Mesothelial cell of epicardium (in vitro differentiated cells): Measurements from ENCODE around the gene TM9SF2. TPM values are rescaled to one million over a fixed set of nuclear protein-coding genes. Genes with fewer than 3 reads are reported as not detected.

Source experiments
- DNase-seq, 2 experiments: peaks; one replicate each; pipeline ENCODE4 v3.0.0; 2021; ENCODE audit warnings: low spot score in 2 of 2; ENCODE audit not compliant: unreplicated experiment in 2 of 2
- H3K27ac Mint-ChIP-seq: 2 replicates; pipeline ENCODE4 v1.8.0; 2021; ENCODE audit warnings: mixed read lengths
- H3K27me3 Mint-ChIP-seq: 2 replicates; pipeline ENCODE4 v1.8.0; 2021; ENCODE audit warnings: low read depth, mixed read lengths
- H3K36me3 Mint-ChIP-seq: 2 replicates; pipeline ENCODE4 v1.8.0; 2021; ENCODE audit warnings: mixed read lengths
- H3K4me1 Mint-ChIP-seq: 2 replicates; pipeline ENCODE4 v1.8.0; 2021; ENCODE audit warnings: mixed read lengths
- H3K4me3 Mint-ChIP-seq: 2 replicates; pipeline ENCODE4 v1.8.0; 2021; ENCODE audit warnings: mild to moderate bottlenecking, moderate library complexity, mixed read lengths
- H3K9me3 Mint-ChIP-seq: 2 replicates; pipeline ENCODE4 v1.8.0; 2021; ENCODE audit warnings: mixed read lengths
- CTCF ChIP-seq: fragments of 200-600 bp; sonication (generic); IDR thresholded peaks from one replicate; pipeline ENCODE4 v1.5.0; 2021; ENCODE audit warnings: antibody characterized with exemption; ENCODE audit not compliant: unreplicated experiment
- total RNA-seq: library from RNA; stranded (reverse); gene quantifications from 3 replicates; pipeline ENCODE4 v1.2.1, GENCODE V29; 2021

Gene TM9SF2
- total RNA-seq, 1 donor from 2014 or later, result 106 TPM

GRCh38 chr13:99523838-99524237 is 22.6 kb downstream of the TM9SF2 start:
- Mint-ChIP-seq H3K27ac (no peak overlapping the region), H3K36me3 (peaks cover 37% of the 10 kb centered on the region), H3K4me1 (no peaks in the 10 kb centered on the region), H3K4me3 (no peak overlapping the region), H3K9me3 (no peaks in the 10 kb centered on the region), H3K27me3 (no peaks in the 10 kb centered on the region)
- no peak for TF ChIP-seq CTCF
- DNase-seq, result no peak

GRCh38 chr13:99525967-99526366 is 24.7 kb downstream of the TM9SF2 start:
- Mint-ChIP-seq H3K9me3 (no peaks in the 10 kb centered on the region), H3K4me3 (no peak overlapping the region), H3K36me3 (peaks cover 37% of the 10 kb centered on the region), H3K4me1 (no peaks in the 10 kb centered on the region), H3K27me3 (no peaks in the 10 kb centered on the region), H3K27ac (no peak overlapping the region)
- DNase-seq, result no peak
- no peak for TF ChIP-seq CTCF

GRCh38 chr13:99526549-99526948 is 25.3 kb downstream of the TM9SF2 start:
- Mint-ChIP-seq H3K27ac (no peak overlapping the region), H3K27me3 (no peaks in the 10 kb centered on the region), H3K36me3 (peaks cover 34% of the 10 kb centered on the region), H3K4me1 (no peaks in the 10 kb centered on the region), H3K4me3 (no peak overlapping the region), H3K9me3 (no peaks in the 10 kb centered on the region)
- no peak for DNase-seq
- TF ChIP-seq CTCF, result no peak

GRCh38 chr13:99527301-99527700 is 26.0 kb downstream of the TM9SF2 start:
- TF ChIP-seq CTCF, result no peak
- no peak for DNase-seq
- Mint-ChIP-seq H3K9me3 (no peaks in the 10 kb centered on the region), H3K36me3 (peaks cover 36% of the 10 kb centered on the region), H3K4me3 (no peak overlapping the region), H3K27me3 (no peaks in the 10 kb centered on the region), H3K4me1 (no peaks in the 10 kb centered on the region), H3K27ac (no peak overlapping the region)

GRCh38 chr13:99528547-99528946 is 27.3 kb downstream of the TM9SF2 start:
- H3K27me3 Mint-ChIP-seq, result no peaks in the 10 kb centered on the region
- no peak overlapping the region for H3K4me3 Mint-ChIP-seq
- H3K36me3 Mint-ChIP-seq, result peaks cover 29% of the 10 kb centered on the region
- H3K9me3 Mint-ChIP-seq, result no peaks in the 10 kb centered on the region
- no peaks in the 10 kb centered on the region for H3K4me1 Mint-ChIP-seq
- DNase-seq, result no peak
- H3K27ac Mint-ChIP-seq, result no peak overlapping the region
- no peak for TF ChIP-seq CTCF

GRCh38 chr13:99536023-99536422 is 34.8 kb downstream of the TM9SF2 start:
- Mint-ChIP-seq H3K27me3 (no peaks in the 10 kb centered on the region), H3K4me1 (no peaks in the 10 kb centered on the region), H3K36me3 (peaks cover 21% of the 10 kb centered on the region), H3K9me3 (no peaks in the 10 kb centered on the region), H3K4me3 (no peak overlapping the region), H3K27ac (no peak overlapping the region)
- no peak for TF ChIP-seq CTCF
- DNase-seq, result no peak
